HepG2 (cell line): ENCODE data around the gene GSAP. TPM values are rescaled to one million over a fixed set of nuclear protein-coding genes. Genes with fewer than 3 reads are reported as not detected.

Experiments
- AKAP8 ChIP-seq: sonication (generic); formaldehyde crosslinking; IDR thresholded peaks from 2 replicates; pipeline ENCODE4 v1.5.1; 2020; ENCODE audit warnings: mild to moderate bottlenecking, missing genetic modification reagents
- ARNTL ChIP-seq: sonication (generic); formaldehyde crosslinking; IDR thresholded peaks from 2 replicates; pipeline ENCODE4 v1.4.0; 2020; ENCODE audit warnings: mild to moderate bottlenecking, missing genetic modification reagents
- EEA1 ChIP-seq: sonication (generic); formaldehyde crosslinking; IDR thresholded peaks from 2 replicates; pipeline ENCODE4 v1.5.1; 2020; ENCODE audit warnings: mild to moderate bottlenecking, missing genetic modification reagents, borderline replicate concordance
- FOSL2 ChIP-seq: sonication (generic); formaldehyde crosslinking; IDR thresholded peaks from 2 replicates; pipeline ENCODE4 v1.4.0; 2020; ENCODE audit warnings: missing genetic modification reagents
- GATA4 ChIP-seq: sonication (generic); IDR thresholded peaks from 2 replicates; pipeline ENCODE4 v1.6.1; 2016; ENCODE audit warnings: antibody characterized with exemption, low read depth, borderline replicate concordance
- HHEX ChIP-seq: IDR thresholded peaks from 2 replicates; pipeline ENCODE4 v1.6.1; 2016; ENCODE audit warnings: control low read depth
- MIER2 ChIP-seq: IDR thresholded peaks from 2 replicates; pipeline ENCODE4 v1.6.1; 2016; ENCODE audit warnings: missing biosample characterization, missing genetic modification reagents
- MLLT10 ChIP-seq: sonication (generic); formaldehyde crosslinking; IDR thresholded peaks from 2 replicates; pipeline ENCODE4 v1.4.0; 2020; ENCODE audit warnings: missing genetic modification reagents
- MTA3 ChIP-seq: sonication (generic); formaldehyde crosslinking; IDR thresholded peaks from 2 replicates; pipeline ENCODE4 v1.4.0; 2020; ENCODE audit warnings: missing genetic modification reagents
- NKX3-1 ChIP-seq: sonication (generic); formaldehyde crosslinking; IDR thresholded peaks from 2 replicates; pipeline ENCODE4 v1.5.0; 2020; ENCODE audit warnings: missing genetic modification reagents
- POLR2G ChIP-seq: fragments of 200-400 bp; formaldehyde crosslinking; IDR thresholded peaks from 2 replicates; pipeline ENCODE4 v1.6.1; 2018; ENCODE audit warnings: mild to moderate bottlenecking, low read depth, low read length, moderate library complexity
- RFX3 ChIP-seq: IDR thresholded peaks from 2 replicates; pipeline ENCODE4 v1.6.1; 2016; ENCODE audit warnings: missing biosample characterization, missing genetic modification reagents
- SIN3A ChIP-seq: IDR thresholded peaks from 2 replicates; pipeline ENCODE4 v1.6.1; 2011; ENCODE audit warnings: low read depth, mild to moderate bottlenecking, control low read depth, low read length, borderline replicate concordance
- ZBTB38 ChIP-seq: sonication (generic); formaldehyde crosslinking; IDR thresholded peaks from 2 replicates; pipeline ENCODE4 v1.5.1; 2020; ENCODE audit warnings: mild to moderate bottlenecking, missing genetic modification reagents
- ZFP36L2 ChIP-seq: sonication (generic); formaldehyde crosslinking; IDR thresholded peaks from 2 replicates; pipeline ENCODE4 v1.4.0; 2020; ENCODE audit warnings: missing genetic modification reagents
- ZNF20 ChIP-seq: sonication (generic); formaldehyde crosslinking; IDR thresholded peaks from 2 replicates; pipeline ENCODE4 v1.4.0; 2020; ENCODE audit warnings: mild to moderate bottlenecking, moderate library complexity, missing genetic modification reagents
- ZNF232 ChIP-seq: sonication (generic); formaldehyde crosslinking; IDR thresholded peaks from 2 replicates; pipeline ENCODE4 v1.4.0; 2020; ENCODE audit warnings: missing genetic modification reagents, borderline replicate concordance
- ZNF274 ChIP-seq: sonication (generic); formaldehyde crosslinking; IDR thresholded peaks from 2 replicates; pipeline ENCODE4 v1.5.1; 2020; ENCODE audit warnings: mild to moderate bottlenecking, missing genetic modification reagents
- ZNF382 ChIP-seq: sonication (generic); formaldehyde crosslinking; IDR thresholded peaks from 2 replicates; pipeline ENCODE4 v1.5.0; 2020; ENCODE audit warnings: missing genetic modification reagents, mild to moderate bottlenecking, borderline replicate concordance
- ZNF468 ChIP-seq: sonication (generic); formaldehyde crosslinking; IDR thresholded peaks from 2 replicates; pipeline ENCODE4 v1.8.0; 2022; ENCODE audit warnings: mild to moderate bottlenecking, moderate library complexity, missing genetic modification reagents
- ZNF484 ChIP-seq: sonication (generic); formaldehyde crosslinking; IDR thresholded peaks from 2 replicates; pipeline ENCODE4 v1.5.1; 2020; ENCODE audit warnings: mild to moderate bottlenecking, low read depth, missing genetic modification reagents, borderline replicate concordance
- ZNF615 ChIP-seq: sonication (generic); formaldehyde crosslinking; IDR thresholded peaks from 2 replicates; pipeline ENCODE4 v1.5.0; 2020; ENCODE audit warnings: mild to moderate bottlenecking, missing genetic modification reagents, borderline replicate concordance
- ZNF772 ChIP-seq: sonication (generic); formaldehyde crosslinking; IDR thresholded peaks from 2 replicates; pipeline ENCODE4 v1.5.0; 2020; ENCODE audit warnings: mild to moderate bottlenecking, missing genetic modification reagents
- ZNF883 ChIP-seq: sonication (generic); formaldehyde crosslinking; IDR thresholded peaks from 2 replicates; pipeline ENCODE4 v1.5.1; 2020; ENCODE audit warnings: mild to moderate bottlenecking, missing genetic modification reagents; ENCODE audit errors: not compliant biosample characterization
- polyA plus RNA-seq, 8 experiments: library from polyadenylated mRNA; depleted of rRNA in 3 of 8; stranded (reverse) in 7 of 8; unstranded in 1 of 8; fragments of >200 nt; fragmentation: Illumina TruSeq in 4 of 8; extraction: Trizol in 4 of 8; gene quantifications; 2 replicates each; pipeline versions ENCODE4 v1.2.1 to v1.2.3, GENCODE V29; 2011 to 2016; ENCODE audit warnings: low read depth in 4 of 8, missing spikeins in 1 of 8, mixed read lengths in 1 of 8; ENCODE audit not compliant: insufficient read depth in 1 of 8
- total RNA-seq, 5 experiments: library from RNA; depleted of rRNA; stranded (reverse); fragments of >200 nt; fragmentation: Illumina TruSeq; extraction: Trizol; gene quantifications; 2 replicates each; pipeline ENCODE4 v1.2.3, GENCODE V29; 2016; ENCODE audit warnings: low read depth in 1 of 5
- TF ChIP-seq, protein P1 (sequence below): sonication (generic); formaldehyde crosslinking; IDR thresholded peaks from 2 replicates; pipeline ENCODE4 v1.4.0; 2020; ENCODE audit warnings: missing genetic modification reagents
- TF ChIP-seq, protein P2 (sequence below): sonication (generic); formaldehyde crosslinking; IDR thresholded peaks from 2 replicates; pipeline ENCODE4 v1.5.1; 2020; ENCODE audit warnings: missing genetic modification reagents, mild to moderate bottlenecking, borderline replicate concordance
- TF ChIP-seq, protein P3 (sequence below): sonication (generic); formaldehyde crosslinking; IDR thresholded peaks from 2 replicates; pipeline ENCODE4 v1.4.0; 2020; ENCODE audit warnings: mild to moderate bottlenecking, missing genetic modification reagents, borderline replicate concordance
- TF ChIP-seq, protein P4 (sequence below): sonication (generic); formaldehyde crosslinking; IDR thresholded peaks from 2 replicates; pipeline ENCODE4 v1.4.0; 2020; ENCODE audit warnings: missing genetic modification reagents

The GSAP gene
- total and polyA plus RNA-seq, 2 of the 13 experiments (the other 11 are each of a cell fraction or from before 2014, with no cell fraction given), result 34.6 to 40.6 TPM

DNA sequence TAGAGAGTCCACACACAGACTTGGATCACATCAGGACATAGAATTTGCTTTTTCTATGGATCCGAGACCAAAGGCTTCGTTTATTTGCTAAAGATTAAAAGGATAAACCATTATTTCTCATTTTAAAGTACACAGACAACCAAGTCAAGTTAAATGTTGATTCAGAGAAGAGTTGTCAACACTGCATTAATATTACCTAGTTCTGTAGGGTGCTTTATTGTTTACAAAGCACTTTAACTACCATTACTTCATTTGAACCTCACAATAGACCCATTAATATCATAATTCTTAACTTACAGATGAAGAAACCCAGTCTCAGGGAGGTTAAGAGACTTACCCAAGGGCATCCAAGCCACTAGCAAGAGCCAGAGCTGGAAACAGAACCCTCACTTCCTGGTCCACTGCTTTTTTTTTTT, 43.2 kb upstream of the GSAP start (continued):
- TF ChIP-seq ZNF772 (CRISPR knock-in tag) (no peak), ZNF468 (no peak), GATA4 (peak; percentile 56; the same call in 1 of the 2 replicates), MTA3 (CRISPR knock-in tag) (no peak), ZNF382 (no peak), ARNTL (CRISPR knock-in tag) (no peak), SIN3A (no peak), ZFP36L2 (no peak), ZNF484 (CRISPR knock-in tag) (no peak), ZNF615 (CRISPR knock-in tag) (no peak), MIER2 (CRISPR knock-in tag) (no peak), ZNF232 (CRISPR knock-in tag) (peak; percentile 96), FOSL2 (CRISPR knock-in tag) (no peak), EEA1 (no peak), POLR2G (no peak), RFX3 (CRISPR knock-in tag) (no peak), ZNF20 (CRISPR knock-in tag) (no peak), ZNF274 (CRISPR knock-in tag) (no peak), ZNF883 (no peak), MLLT10 (CRISPR knock-in tag) (no peak), AKAP8 (CRISPR knock-in tag) (no peak), NKX3-1 (CRISPR knock-in tag) (peak; percentile 85), ZBTB38 (CRISPR knock-in tag) (no peak), HHEX (peak; percentile 61; the same call in 1 of the 2 replicates)
- TF ChIP-seq, protein P1, sequence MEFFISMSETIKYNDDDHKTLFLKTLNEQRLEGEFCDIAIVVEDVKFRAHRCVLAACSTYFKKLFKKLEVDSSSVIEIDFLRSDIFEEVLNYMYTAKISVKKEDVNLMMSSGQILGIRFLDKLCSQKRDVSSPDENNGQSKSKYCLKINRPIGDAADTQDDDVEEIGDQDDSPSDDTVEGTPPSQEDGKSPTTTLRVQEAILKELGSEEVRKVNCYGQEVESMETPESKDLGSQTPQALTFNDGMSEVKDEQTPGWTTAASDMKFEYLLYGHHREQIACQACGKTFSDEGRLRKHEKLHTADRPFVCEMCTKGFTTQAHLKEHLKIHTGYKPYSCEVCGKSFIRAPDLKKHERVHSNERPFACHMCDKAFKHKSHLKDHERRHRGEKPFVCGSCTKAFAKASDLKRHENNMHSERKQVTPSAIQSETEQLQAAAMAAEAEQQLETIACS (CRISPR knock-in tag), result no peak
- TF ChIP-seq, protein P2, sequence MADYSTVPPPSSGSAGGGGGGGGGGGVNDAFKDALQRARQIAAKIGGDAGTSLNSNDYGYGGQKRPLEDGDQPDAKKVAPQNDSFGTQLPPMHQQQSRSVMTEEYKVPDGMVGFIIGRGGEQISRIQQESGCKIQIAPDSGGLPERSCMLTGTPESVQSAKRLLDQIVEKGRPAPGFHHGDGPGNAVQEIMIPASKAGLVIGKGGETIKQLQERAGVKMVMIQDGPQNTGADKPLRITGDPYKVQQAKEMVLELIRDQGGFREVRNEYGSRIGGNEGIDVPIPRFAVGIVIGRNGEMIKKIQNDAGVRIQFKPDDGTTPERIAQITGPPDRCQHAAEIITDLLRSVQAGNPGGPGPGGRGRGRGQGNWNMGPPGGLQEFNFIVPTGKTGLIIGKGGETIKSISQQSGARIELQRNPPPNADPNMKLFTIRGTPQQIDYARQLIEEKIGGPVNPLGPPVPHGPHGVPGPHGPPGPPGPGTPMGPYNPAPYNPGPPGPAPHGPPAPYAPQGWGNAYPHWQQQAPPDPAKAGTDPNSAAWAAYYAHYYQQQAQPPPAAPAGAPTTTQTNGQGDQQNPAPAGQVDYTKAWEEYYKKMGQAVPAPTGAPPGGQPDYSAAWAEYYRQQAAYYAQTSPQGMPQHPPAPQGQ (CRISPR knock-in tag), result no peak
- TF ChIP-seq, protein P3, sequence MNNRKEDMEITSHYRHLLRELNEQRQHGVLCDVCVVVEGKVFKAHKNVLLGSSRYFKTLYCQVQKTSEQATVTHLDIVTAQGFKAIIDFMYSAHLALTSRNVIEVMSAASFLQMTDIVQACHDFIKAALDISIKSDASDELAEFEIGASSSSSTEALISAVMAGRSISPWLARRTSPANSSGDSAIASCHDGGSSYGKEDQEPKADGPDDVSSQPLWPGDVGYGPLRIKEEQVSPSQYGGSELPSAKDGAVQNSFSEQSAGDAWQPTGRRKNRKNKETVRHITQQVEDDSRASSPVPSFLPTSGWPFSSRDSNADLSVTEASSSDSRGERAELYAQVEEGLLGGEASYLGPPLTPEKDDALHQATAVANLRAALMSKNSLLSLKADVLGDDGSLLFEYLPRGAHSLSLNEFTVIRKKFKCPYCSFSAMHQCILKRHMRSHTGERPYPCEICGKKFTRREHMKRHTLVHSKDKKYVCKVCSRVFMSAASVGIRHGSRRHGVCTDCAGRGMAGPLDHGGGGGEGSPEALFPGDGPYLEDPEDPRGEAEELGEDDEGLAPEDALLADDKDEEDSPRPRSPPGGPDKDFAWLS (CRISPR knock-in tag), result no peak
- TF ChIP-seq, protein P4, sequence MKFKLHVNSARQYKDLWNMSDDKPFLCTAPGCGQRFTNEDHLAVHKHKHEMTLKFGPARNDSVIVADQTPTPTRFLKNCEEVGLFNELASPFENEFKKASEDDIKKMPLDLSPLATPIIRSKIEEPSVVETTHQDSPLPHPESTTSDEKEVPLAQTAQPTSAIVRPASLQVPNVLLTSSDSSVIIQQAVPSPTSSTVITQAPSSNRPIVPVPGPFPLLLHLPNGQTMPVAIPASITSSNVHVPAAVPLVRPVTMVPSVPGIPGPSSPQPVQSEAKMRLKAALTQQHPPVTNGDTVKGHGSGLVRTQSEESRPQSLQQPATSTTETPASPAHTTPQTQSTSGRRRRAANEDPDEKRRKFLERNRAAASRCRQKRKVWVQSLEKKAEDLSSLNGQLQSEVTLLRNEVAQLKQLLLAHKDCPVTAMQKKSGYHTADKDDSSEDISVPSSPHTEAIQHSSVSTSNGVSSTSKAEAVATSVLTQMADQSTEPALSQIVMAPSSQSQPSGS (CRISPR knock-in tag), result peak; percentile 16; the same call in 1 of the 2 replicates
